IgD-negative memory B cell (primary cell): ENCODE measurements around the gene SCAF1. TPM values are rescaled to one million over a fixed set of nuclear protein-coding genes. Genes with fewer than 3 reads are reported as not detected.
A peak's percentile ranks its signal among the peaks of the same experiment; 100 is the strongest.
"Not testable (repeated sequence)": the region's sequence is repeated elsewhere in the genome, so short reads cannot be mapped to it uniquely, and the experiment has no call there.

Experiments used
- H3K27ac Mint-ChIP-seq, 3 donors: one replicate each; pipeline ENCODE4 v1.8.0; 2020 to 2022; ENCODE audit warnings: mild to moderate bottlenecking in 3 of 3, mixed read lengths in 3 of 3, moderate library complexity in 1 of 3
- H3K27me3 Mint-ChIP-seq: one replicate; pipeline ENCODE4 v1.8.0; 2021; ENCODE audit warnings: mixed read lengths
- H3K36me3 Mint-ChIP-seq: one replicate; pipeline ENCODE4 v1.8.0; 2020; ENCODE audit warnings: mild to moderate bottlenecking, mixed read lengths
- H3K4me1 Mint-ChIP-seq, 3 donors: one replicate each; pipeline ENCODE4 v1.8.0; 2020 to 2022; ENCODE audit warnings: mixed read lengths in 3 of 3, mild to moderate bottlenecking in 1 of 3
- H3K4me3 Mint-ChIP-seq, 4 donors: one replicate each; pipeline ENCODE4 v1.8.0; 2020 to 2022; ENCODE audit warnings: mild to moderate bottlenecking in 4 of 4, mixed read lengths in 4 of 4, moderate library complexity in 3 of 4
- H3K9me3 Mint-ChIP-seq, 3 donors: one replicate each; pipeline ENCODE4 v1.8.0; 2020 to 2021; ENCODE audit warnings: mixed read lengths in 3 of 3, mild to moderate bottlenecking in 1 of 3
- polyA plus RNA-seq: library from polyadenylated mRNA; unstranded; fragments of 300-500 nt; fragmentation: Illumina TruSeq; gene quantifications from one replicate; pipeline ENCODE4 v1.2.3, GENCODE V29; 2021

SCAF1 gene
- polyA plus RNA-seq, 1 donor from 2014 or later = 3.4 TPM

- Mint-ChIP-seq H3K27me3 (no peaks in the 10 kb centered on the region), H3K36me3 (peaks cover 2% of the 10 kb centered on the region), H3K4me3 (no peak overlapping the region), H3K9me3 (no peaks in the 10 kb centered on the region), H3K27ac (peak overlapping the region in 1 of 3 donors; percentile 75), H3K4me1 (peaks cover 0 to 3% (median 0%) of the 10 kb centered on the region in 3 donors)
These were observed 40.4 kb upstream of the SCAF1 start for GRCh38 chr19:49601482-49602038.

GRCh38 chr19:49602806-49603205 is 39.2 kb upstream of the SCAF1 start:
- peaks cover 2% of the 10 kb centered on the region for H3K36me3 Mint-ChIP-seq
- peaks cover 0 to 3% (median 0%) of the 10 kb centered on the region in 3 donors for H3K4me1 Mint-ChIP-seq
- H3K27ac Mint-ChIP-seq = no peak overlapping the region
- no peaks in the 10 kb centered on the region for H3K9me3 Mint-ChIP-seq
- H3K27me3 Mint-ChIP-seq = no peaks in the 10 kb centered on the region
- H3K4me3 Mint-ChIP-seq = no peak overlapping the region

DNA sequence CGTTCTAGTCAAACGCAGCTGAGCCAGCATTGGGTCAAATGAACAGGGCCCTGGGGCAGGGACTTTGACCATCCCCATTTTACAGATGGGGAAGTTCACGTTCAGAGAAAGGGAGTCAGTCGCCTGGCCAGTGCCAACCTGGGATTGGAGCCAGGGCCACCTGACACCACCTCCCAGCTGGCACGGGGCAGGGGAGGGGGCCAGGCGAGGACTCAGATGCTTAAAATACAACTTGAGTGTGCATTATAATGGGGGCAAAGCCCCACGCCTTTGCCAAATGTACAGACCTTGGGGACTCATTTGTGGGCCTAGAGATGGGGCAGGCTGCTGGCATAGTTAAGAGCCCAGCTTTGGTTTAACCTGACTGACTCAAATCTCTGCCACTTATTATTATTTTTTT is 36.4 kb upstream of the SCAF1 start:
- H3K9me3 Mint-ChIP-seq = no peaks in the 10 kb centered on the region
- no peaks in the 10 kb centered on the region for H3K27me3 Mint-ChIP-seq
- no peak overlapping the region for H3K4me3 Mint-ChIP-seq
- H3K36me3 Mint-ChIP-seq = peaks cover 2% of the 10 kb centered on the region
- peaks cover 0 to 3% (median 0%) of the 10 kb centered on the region in 3 donors for H3K4me1 Mint-ChIP-seq
- H3K27ac Mint-ChIP-seq = no peak overlapping the region

- no peak overlapping the region for H3K27ac Mint-ChIP-seq
- no peaks in the 10 kb centered on the region for H3K9me3 Mint-ChIP-seq
- H3K4me3 Mint-ChIP-seq = no peak overlapping the region
- H3K4me1 Mint-ChIP-seq = peaks cover 0 to 16% (median 11%) of the 10 kb centered on the region in 3 donors
- no peaks in the 10 kb centered on the region for H3K36me3 Mint-ChIP-seq
- H3K27me3 Mint-ChIP-seq = no peaks in the 10 kb centered on the region
These were observed 32.4 kb upstream of the SCAF1 start for GRCh38 chr19:49609499-49610092.

DNA sequence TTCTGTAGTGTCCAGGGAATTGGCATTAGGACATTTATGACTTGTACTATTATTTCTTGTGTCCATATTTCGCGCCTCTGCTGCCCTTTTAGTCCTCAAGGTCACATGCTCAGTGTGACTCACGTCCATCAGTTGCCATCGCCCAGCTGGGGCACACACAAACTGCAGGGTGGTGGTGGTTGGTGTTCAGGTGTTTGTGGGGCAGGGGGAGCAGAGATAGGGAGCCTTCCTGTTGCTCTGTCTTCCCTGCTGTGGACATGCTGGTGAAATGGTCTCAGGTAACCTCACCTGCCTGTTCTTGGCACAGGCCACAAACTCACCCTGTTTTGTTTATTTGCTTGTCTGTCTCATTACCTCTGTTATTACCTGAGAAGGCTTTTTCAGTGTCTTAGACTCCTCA is 28.6 kb upstream of the SCAF1 start:
- H3K9me3 Mint-ChIP-seq = no peaks in the 10 kb centered on the region
- no peaks in the 10 kb centered on the region for H3K27me3 Mint-ChIP-seq
- peaks cover 0 to 16% (median 11%) of the 10 kb centered on the region in 3 donors for H3K4me1 Mint-ChIP-seq
- no peak overlapping the region for H3K27ac Mint-ChIP-seq
- peak overlapping the region in 1 of 4 donors; percentile 85 for H3K4me3 Mint-ChIP-seq
- H3K36me3 Mint-ChIP-seq = peaks cover 3% of the 10 kb centered on the region

DNA sequence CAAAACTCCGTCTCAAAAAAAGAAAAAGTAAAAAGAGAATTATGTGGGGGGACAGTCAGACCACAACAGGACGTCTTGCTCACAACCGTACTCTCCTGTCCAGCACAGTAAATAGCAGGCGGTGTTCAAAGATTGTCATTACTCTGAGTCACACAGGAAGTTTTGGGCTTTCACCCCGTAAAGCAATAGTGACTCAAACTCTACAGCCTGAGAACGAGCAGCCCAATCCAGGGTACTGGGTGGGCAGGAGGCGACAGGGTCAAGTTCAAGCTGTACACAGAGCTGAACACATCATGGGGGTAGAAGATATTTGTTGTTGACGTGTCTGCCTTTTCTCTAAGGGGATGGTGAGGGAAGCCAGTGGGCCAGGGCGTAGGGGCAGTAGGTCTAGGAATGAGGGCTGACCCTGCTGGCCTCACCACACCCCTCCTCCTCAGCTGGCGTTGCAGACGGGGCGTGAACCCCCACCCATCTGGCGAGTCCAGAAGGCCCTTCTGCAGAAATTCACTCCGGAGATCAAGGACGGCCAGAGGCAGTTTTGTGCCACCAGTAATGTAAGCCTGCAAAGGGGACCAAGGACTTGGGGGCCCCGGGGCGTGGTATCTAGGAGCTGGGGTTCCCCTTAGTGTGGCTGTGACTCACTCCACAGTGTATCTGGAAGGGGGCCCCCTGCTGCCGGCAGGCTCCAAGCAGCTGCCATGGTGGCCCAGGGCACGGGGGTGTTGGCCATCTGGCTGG is 27.7 kb upstream of the SCAF1 start:
- Mint-ChIP-seq H3K27ac (peak overlapping the region in 2 of 3 donors; percentile 21 to 71), H3K4me1 (peaks cover 0 to 16% (median 11%) of the 10 kb centered on the region in 3 donors), H3K4me3 (no peak overlapping the region), H3K9me3 (no peaks in the 10 kb centered on the region), H3K36me3 (peaks cover 3% of the 10 kb centered on the region), H3K27me3 (no peaks in the 10 kb centered on the region)

DNA sequence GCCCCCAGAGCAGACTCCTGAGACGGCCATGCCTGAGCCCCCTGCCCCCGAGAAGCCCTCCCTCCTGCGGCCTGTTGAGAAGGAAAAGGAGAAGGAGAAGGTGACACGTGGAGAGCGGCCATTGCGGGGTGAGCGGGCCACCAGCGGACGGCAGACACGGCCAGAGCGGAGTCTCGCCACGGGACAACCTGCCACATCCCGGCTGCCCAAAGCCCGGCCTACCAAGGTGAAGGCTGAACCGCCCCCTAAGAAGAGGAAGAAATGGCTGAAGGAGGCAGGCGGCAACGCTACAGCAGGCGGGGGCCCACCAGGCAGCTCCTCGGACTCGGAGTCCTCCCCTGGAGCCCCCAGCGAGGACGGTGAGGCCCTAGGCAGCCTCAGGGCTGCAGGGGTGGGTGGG is 26.1 kb upstream of the SCAF1 start:
- peaks cover 3% of the 10 kb centered on the region for H3K36me3 Mint-ChIP-seq
- H3K4me3 Mint-ChIP-seq = no peak overlapping the region
- peaks cover 0 to 16% (median 11%) of the 10 kb centered on the region in 3 donors for H3K4me1 Mint-ChIP-seq
- no peaks in the 10 kb centered on the region for H3K27me3 Mint-ChIP-seq
- peak overlapping the region in 1 of 3 donors; percentile 74 for H3K27ac Mint-ChIP-seq
- no peaks in the 10 kb centered on the region for H3K9me3 Mint-ChIP-seq

DNA sequence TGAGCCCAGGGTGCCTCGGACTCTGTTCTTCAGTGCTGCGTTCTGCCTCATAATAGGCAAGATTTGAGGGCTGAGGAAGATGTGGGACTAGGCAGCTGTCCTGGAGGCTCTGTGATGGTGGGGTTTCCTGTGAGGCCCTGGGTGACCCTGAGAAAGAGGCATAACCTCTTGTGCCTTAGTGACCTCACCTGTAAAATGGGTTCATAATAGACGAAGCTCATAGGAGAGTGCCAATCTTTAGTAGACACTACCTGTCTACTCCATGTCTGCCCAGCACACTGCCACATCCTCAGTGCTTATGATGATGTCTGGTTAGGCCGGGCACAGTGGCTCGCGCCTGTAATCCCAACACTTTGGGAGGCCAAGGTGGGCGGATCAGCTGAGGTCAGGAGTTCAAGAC is 25.5 kb upstream of the SCAF1 start:
- Mint-ChIP-seq H3K4me1 (peaks cover 0 to 16% (median 11%) of the 10 kb centered on the region in 3 donors), H3K27me3 (no peaks in the 10 kb centered on the region), H3K4me3 (no peak overlapping the region), H3K9me3 (no peaks in the 10 kb centered on the region), H3K27ac (no peak overlapping the region), H3K36me3 (peaks cover 3% of the 10 kb centered on the region)

DNA sequence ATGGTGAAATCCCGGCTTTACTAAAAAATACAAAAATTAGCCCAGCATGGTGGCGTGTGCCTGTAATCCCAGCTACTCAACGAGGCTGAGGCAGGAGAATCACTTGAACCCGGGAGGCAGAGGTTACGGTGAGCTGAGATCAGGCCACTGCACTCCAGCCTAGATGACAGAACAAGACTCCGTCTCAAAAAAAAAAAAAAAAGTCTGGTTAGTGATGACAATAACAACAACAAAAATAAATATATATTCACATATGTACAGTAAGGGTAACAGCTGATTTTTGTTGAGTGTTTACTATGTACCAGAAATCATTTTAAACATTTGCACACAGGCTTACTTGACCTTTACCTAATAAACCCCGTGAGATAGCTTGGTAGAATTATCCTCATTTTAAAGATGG is 25.1 kb upstream of the SCAF1 start:
- H3K27ac Mint-ChIP-seq = no peak overlapping the region
- no peaks in the 10 kb centered on the region for H3K9me3 Mint-ChIP-seq
- no peak overlapping the region for H3K4me3 Mint-ChIP-seq
- H3K36me3 Mint-ChIP-seq = peaks cover 3% of the 10 kb centered on the region
- no peaks in the 10 kb centered on the region for H3K27me3 Mint-ChIP-seq
- H3K4me1 Mint-ChIP-seq = peaks cover 0 to 16% (median 11%) of the 10 kb centered on the region in 3 donors

DNA sequence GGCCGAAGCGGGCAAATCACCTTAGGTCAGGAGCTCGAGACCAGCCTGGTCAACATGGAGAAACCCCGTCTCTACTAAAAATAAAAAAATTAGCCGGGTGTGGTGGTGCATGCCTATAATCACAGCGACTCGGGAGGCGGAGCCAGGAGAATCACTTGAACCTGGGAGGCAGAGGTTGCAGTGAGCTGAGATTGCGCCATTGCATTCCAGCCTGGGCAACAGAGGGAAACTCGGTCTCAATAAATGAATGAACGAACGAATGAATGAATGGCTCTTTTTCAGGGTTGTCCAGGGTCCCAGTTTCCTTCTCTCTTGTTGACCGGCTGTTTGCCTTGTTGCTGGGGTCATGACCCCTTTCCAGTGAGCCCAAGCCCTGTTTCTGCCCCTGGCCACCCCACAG is 24.1 kb upstream of the SCAF1 start:
- H3K27ac Mint-ChIP-seq = peak overlapping the region in 1 of 3 donors; percentile 53
- H3K27me3 Mint-ChIP-seq, H3K36me3 Mint-ChIP-seq, H3K9me3 Mint-ChIP-seq, H3K4me3 Mint-ChIP-seq: not testable (repeated sequence)
- peaks cover 0 to 11% (median 8%) of the 10 kb centered on the region in 3 donors for H3K4me1 Mint-ChIP-seq

GRCh38 chr19:49624967-49625910 is 16.8 kb upstream of the SCAF1 start:
- H3K27ac Mint-ChIP-seq = peak overlapping the region in 1 of 3 donors; percentile 39
- H3K27me3 Mint-ChIP-seq = no peaks in the 10 kb centered on the region
- peaks cover 0 to 2% (median 0%) of the 10 kb centered on the region in 3 donors for H3K4me1 Mint-ChIP-seq
- H3K36me3 Mint-ChIP-seq = peaks cover 3% of the 10 kb centered on the region
- H3K4me3 Mint-ChIP-seq = no peak overlapping the region
- no peaks in the 10 kb centered on the region for H3K9me3 Mint-ChIP-seq

DNA sequence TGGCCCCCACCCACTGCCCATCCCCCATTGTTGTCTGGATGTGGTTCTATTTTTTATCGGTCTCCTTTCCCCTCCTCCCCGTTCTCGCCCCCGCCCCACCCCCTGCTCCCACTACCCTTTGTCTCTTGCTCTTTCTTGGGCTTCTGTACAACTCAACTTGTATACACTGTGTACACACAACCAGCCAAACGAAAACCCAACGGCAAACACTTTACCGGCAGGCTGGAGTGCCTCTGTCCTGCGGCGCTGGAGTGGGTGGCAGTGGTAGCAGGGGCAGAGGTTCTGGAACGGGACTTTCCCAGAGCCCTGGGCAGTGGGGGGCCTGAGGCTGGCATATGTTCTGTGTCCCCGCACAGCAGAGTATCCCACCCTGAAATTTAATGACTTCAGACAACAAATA is 15.8 kb upstream of the SCAF1 start:
- Mint-ChIP-seq H3K4me1 (peaks cover 0 to 2% (median 0%) of the 10 kb centered on the region in 3 donors), H3K4me3 (no peak overlapping the region), H3K27ac (no peak overlapping the region), H3K36me3 (peaks cover 3% of the 10 kb centered on the region), H3K27me3 (no peaks in the 10 kb centered on the region), H3K9me3 (no peaks in the 10 kb centered on the region)

DNA sequence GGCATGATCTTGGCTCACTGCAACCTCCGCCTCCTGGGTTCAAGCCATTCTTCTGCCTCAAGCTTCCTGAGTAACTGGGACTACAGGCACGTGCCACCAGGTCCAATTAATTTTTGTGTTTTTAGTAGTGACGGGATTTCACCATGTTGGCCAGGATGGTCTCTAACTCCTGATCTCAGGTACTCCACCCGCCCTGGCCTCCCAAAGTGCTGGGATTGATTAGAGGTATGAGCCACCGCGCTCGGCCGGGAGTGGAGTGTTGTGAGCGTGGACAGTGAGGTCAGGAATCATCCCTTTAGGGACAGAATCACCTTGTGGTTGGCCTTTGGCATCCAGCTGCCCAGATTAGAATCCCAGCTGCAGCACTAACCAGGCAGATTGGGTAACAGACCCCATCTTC is 12.3 kb upstream of the SCAF1 start:
- Mint-ChIP-seq H3K4me1 (peaks cover 0 to 4% (median 0%) of the 10 kb centered on the region in 3 donors), H3K9me3 (no peaks in the 10 kb centered on the region), H3K27me3 (no peaks in the 10 kb centered on the region), H3K27ac (no peak overlapping the region), H3K4me3 (no peak overlapping the region), H3K36me3 (no peaks in the 10 kb centered on the region)

GRCh38 chr19:49631014-49631588 is 10.9 kb upstream of the SCAF1 start:
- H3K27me3 Mint-ChIP-seq = no peaks in the 10 kb centered on the region
- H3K27ac Mint-ChIP-seq = peak overlapping the region in 1 of 3 donors; percentile 26
- no peaks in the 10 kb centered on the region for H3K9me3 Mint-ChIP-seq
- H3K4me3 Mint-ChIP-seq = peak overlapping the region in 1 of 4 donors; percentile 49
- H3K4me1 Mint-ChIP-seq = peaks cover 0 to 5% (median 4%) of the 10 kb centered on the region in 3 donors
- no peaks in the 10 kb centered on the region for H3K36me3 Mint-ChIP-seq
